ENCODE measurements around the gene IGSF21. TPM values are rescaled to one million over a fixed set of nuclear protein-coding genes. Genes with fewer than 3 reads are reported as not detected.

The IGSF21 gene
- polyA plus RNA-seq, 3 donors = not detected

- Mint-ChIP-seq H3K4me1 (no peaks in the 10 kb centered on the region), H3K36me3 (no peaks in the 10 kb centered on the region), H3K4me3 (no peak overlapping the region), H3K27me3 (ENCODE audit: low read depth in 3 of 3) (peaks cover 3 to 17% (median 5%) of the 10 kb centered on the region in 3 donors), H3K9me3 (peaks cover 0 to 5% (median 0%) of the 10 kb centered on the region in 7 donors), H3K27ac (no peak overlapping the region)
- H3K27ac ChIP-seq (ENCODE audit: low read depth in 1 of 2, low read length in 2 of 2) = no peak overlapping the region
- no peaks in the 10 kb centered on the region for H3K4me1 ChIP-seq (ENCODE audit: control insufficient read depth in 1 of 2, insufficient read depth in 2 of 2, low read length in 2 of 2)
- no peaks in the 10 kb centered on the region for H3K27me3 ChIP-seq (ENCODE audit: control insufficient read depth in 2 of 2, insufficient read depth in 2 of 2, low read length in 2 of 2)
- no peaks in the 10 kb centered on the region for H3K79me2 ChIP-seq (ENCODE audit: insufficient read depth, low read length)
- H3K36me3 ChIP-seq (replicated peaks in 1 of 2; ENCODE audit: control insufficient read depth in 1 of 2, insufficient read depth in 2 of 2, low read length in 2 of 2) = no peaks in the 10 kb centered on the region
- no peak overlapping the region for H2AFZ ChIP-seq (ENCODE audit: insufficient read depth, low read depth, low read length, poor library complexity, severe bottlenecking)
- intact Hi-C loops (cut with micrococcal nuclease) = no loop called here
- no peak overlapping the region for H3K9ac ChIP-seq (ENCODE audit: insufficient read depth, low read length, poor library complexity, severe bottlenecking)
- H4K20me1 ChIP-seq (ENCODE audit: insufficient read depth, low read length) = no peaks in the 10 kb centered on the region
- no peak overlapping the region for H3K4me2 ChIP-seq (replicated peaks; ENCODE audit: extremely low read depth, low read length, poor library complexity, severe bottlenecking)
- H3K9me3 ChIP-seq (replicated peaks in 1 of 2; ENCODE audit: control insufficient read depth in 1 of 2, insufficient read depth in 1 of 2, low read length in 2 of 2) = no peaks in the 10 kb centered on the region
- WGBS (ENCODE audit: insufficient coverage) = 100% methylated on average over 1 of the region's 1 CpG
- DNase-seq = no peak
- H3K4me3 ChIP-seq (replicated peaks in 1 of 3; ENCODE audit: low read depth in 2 of 3, low read length in 3 of 3) = no peak overlapping the region
- no peak for TF ChIP-seq CTCF (IDR thresholded peaks at IDR 0.05)
Measured at GRCh38 chr1:18358600-18358999, 251.0 kb downstream of the IGSF21 start.

- no peaks in the 10 kb centered on the region for H3K36me3 ChIP-seq (replicated peaks in 1 of 2; ENCODE audit: control insufficient read depth in 1 of 2, insufficient read depth in 2 of 2, low read length in 2 of 2)
- H3K79me2 ChIP-seq (ENCODE audit: insufficient read depth, low read length) = no peaks in the 10 kb centered on the region
- H3K27ac Mint-ChIP-seq = no peak overlapping the region
- H3K4me3 ChIP-seq (replicated peaks in 1 of 3; ENCODE audit: low read depth in 2 of 3, low read length in 3 of 3) = no peak overlapping the region
- no peak for TF ChIP-seq CTCF (IDR thresholded peaks at IDR 0.05)
- H3K9me3 Mint-ChIP-seq = peaks cover 0 to 5% (median 0%) of the 10 kb centered on the region in 7 donors
- H3K9ac ChIP-seq (ENCODE audit: insufficient read depth, low read length, poor library complexity, severe bottlenecking) = no peak overlapping the region
- no peaks in the 10 kb centered on the region for H3K9me3 ChIP-seq (replicated peaks in 1 of 2; ENCODE audit: control insufficient read depth in 1 of 2, insufficient read depth in 1 of 2, low read length in 2 of 2)
- DNase-seq = no peak
- H3K27me3 Mint-ChIP-seq (ENCODE audit: low read depth in 3 of 3) = peaks cover 1 to 10% (median 4%) of the 10 kb centered on the region in 3 donors
- H3K36me3 Mint-ChIP-seq = no peaks in the 10 kb centered on the region
- no peak overlapping the region for H3K4me3 Mint-ChIP-seq
- no peak overlapping the region for H3K4me2 ChIP-seq (replicated peaks; ENCODE audit: extremely low read depth, low read length, poor library complexity, severe bottlenecking)
- H3K4me1 Mint-ChIP-seq = no peaks in the 10 kb centered on the region
- H4K20me1 ChIP-seq (ENCODE audit: insufficient read depth, low read length) = no peaks in the 10 kb centered on the region
- no peak overlapping the region for H2AFZ ChIP-seq (ENCODE audit: insufficient read depth, low read depth, low read length, poor library complexity, severe bottlenecking)
- H3K27ac ChIP-seq (ENCODE audit: low read depth in 1 of 2, low read length in 2 of 2) = no peak overlapping the region
- H3K4me1 ChIP-seq (ENCODE audit: control insufficient read depth in 1 of 2, insufficient read depth in 2 of 2, low read length in 2 of 2) = no peaks in the 10 kb centered on the region
- intact Hi-C loops (cut with micrococcal nuclease) = no loop called here
- WGBS (ENCODE audit: insufficient coverage) = 86% methylated on average over 2 of the region's 7 CpGs
- H3K27me3 ChIP-seq (ENCODE audit: control insufficient read depth in 2 of 2, insufficient read depth in 2 of 2, low read length in 2 of 2) = no peaks in the 10 kb centered on the region
Measured at GRCh38 chr1:18360251-18360650, 252.7 kb downstream of the IGSF21 start.
